Iris pigment epithelial cell (primary cell): ENCODE measurements around the gene CDPF1.
A peak's percentile ranks its signal among the peaks of the same experiment; 100 is the strongest.

Source experiments
- DNase-seq: peaks from one replicate; pipeline ENCODE4 v3.0.0-alpha.2; 2011; ENCODE audit warnings: low read depth

CDPF1 gene, protein sequence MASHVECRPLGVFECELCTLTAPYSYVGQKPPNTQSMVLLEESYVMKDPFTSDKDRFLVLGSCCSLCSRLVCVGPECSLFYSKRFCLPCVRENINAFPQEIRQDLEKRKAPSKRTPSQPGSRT

DNA sequence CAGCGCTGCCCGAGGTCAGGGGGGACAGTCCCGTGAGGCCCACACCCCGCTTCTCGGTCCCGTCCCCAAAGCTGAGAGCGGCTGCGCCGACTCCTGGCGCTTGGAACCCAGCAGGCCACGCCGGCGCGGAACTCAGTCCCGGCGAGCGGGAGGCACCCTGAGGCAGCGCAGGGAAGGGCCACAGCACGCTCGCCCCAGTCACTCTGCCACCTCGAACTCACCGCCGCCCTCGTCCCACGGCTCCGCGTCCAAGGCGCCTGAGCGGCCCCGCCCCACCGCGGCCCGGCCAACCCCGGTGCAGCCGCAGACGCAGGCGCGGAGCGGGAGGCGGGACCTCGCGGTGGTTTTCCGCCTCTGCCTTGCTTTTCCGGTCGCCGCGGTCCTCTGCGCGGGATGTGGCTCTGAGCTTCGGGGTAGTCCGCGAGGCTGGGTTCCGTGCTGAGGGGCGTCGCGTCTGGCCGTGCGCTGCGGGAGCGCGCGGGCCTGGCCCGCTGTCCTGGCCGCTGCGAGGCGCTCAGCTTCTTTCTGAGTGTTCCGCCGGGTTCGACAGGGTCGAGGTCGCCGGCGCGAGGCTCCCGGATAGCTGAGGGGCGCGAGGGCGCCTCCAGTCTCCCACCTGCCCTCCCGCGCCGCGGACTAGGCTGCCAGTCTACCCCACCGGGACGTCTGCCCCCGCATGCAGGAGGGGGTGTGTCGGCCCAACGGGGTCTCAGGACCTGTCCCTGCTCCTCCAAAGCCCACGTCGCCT, at the start of gene CDPF1:
CDPF1 (minus strand) TSS at position 259 of the 748 bp plus-strand sequence. CDS start 2,009 bp downstream, outside the sequence.
- DNase-seq = peak; percentile 80

DNA sequence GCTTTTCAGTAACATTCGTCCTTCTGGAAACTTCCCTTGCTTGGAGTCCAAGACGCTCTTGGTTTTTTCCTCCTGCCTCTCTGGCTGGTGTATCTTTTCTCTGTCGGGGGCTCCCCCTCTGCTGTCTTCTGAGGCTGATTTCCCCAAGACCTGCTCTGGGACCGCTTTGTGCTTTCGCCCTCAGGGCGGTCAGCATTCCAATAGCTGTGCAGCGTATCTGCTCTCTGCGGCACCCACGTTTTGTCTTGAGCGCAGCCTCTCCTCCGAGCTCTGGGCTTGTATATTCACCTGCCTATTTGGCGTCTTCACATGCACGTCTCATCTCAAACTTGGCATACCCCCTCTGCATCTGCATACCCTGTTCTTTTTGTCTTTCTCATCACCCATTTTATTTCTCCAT, 49.0 kb upstream of the CDPF1 start:
- DNase-seq = no peak

DNA sequence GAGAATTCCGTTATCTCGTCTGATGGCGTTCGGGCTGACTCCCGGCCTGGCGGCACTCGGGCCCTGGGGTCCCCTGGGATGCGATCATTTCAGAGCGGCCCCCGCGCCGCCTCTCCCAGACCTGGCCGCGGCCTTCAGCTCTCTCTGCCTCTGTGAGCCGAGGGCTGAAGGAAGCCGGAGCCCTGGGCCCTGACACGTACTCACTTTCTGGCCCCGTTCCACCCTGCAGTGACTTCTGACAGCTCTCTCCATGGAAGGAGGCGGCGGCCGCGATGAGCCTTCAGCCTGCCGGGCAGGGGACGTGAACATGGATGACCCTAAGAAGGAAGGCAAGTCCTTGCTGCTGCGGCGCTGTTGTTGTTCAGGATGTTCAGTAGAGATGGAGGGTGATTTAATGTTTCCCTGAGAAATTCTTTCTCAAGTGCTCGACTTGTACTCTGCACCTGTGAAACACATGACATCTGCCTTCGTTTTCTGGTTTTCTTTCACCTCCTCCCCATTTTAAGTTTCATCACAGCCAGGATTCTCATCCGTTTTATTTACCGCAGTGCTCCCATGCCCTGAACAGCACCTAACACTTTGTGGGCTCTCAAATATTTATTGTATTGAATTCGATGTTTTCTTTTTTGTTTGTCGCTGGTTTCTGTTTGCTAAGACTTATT, 47.2 kb upstream of the CDPF1 start:
- peak; percentile 31 for DNase-seq

DNA sequence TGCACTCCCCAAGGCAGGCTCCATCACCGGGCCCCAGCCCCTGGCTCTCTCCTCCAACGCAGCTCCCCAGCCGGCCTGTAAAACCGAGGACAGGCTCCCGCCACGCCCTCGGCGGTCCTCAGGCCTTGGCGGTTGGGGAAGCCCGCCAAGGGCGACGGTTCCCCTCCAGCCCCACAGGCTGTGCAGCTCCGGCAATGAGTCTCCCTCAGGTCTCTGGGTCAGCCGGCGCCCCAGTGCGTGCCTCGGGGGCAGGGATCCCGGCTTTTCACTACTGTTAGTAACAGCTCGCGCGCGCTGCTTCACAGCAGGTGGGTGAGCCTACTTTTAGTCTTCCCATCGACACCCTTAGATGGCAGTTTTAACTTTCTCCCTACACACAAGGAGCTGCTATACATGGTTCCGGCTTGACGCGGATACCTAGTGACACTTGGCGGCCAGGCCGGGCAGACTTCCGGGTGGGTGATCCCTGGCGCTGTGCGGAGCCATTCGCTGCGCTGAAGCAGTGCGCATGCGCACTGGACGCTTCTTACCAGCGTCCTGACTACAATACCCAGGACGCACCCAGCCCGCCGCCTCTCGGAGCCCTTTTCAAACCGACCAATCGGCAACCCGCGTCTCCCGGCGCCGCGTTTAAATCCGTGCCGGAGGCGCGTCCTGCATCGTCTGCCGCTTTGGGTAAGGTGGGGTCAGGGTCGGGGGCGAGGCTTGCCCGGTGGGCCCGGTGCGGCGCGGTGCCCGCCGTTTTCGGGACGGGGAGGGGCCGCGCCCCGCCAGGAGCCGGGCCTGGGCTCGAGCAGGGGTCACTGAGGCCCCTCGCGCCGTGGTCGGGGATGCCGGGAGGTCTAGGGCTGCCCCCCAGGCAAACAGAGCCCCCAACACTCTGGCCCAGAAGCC, 46.4 kb upstream of the CDPF1 start, which contains the start of gene GTSE1:
GTSE1 (plus strand) TSS at position 614 of the 894 bp plus-strand sequence. CDS start 531 bp downstream, outside the sequence.
- peak; percentile 95 for DNase-seq

DNA sequence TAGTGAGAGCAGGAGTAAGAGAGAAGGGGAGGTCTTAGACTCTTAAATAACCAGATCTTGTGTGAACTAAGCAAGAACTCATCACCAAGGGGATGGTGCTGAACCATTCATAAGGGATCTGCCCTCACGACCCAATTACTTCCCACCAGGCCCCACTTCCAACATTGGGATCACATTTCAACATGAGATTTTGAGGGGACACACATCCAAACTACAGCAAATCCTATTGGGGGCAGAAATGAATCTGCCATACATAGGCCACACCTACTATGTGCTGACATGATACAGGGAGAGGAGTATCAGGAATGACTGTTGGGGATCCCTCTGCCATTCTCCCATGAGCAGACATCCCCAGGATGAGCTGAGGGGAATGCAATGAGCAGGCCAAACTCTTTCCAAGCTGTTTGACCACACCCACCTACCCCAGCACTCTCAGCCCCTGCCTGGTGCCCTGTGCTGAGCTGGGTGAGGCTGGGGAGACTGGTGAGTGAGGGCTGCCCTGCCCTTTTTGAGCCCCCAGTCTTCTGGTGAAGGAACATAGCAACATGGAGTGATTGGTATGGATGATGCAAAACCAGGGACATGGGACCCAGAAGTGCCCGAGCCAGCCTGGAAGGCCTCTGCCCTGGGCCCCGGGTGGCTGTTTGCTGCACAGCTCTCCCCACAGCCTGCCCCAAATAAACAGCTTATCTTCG, 45.3 kb upstream of the CDPF1 start:
- no peak for DNase-seq

DNA sequence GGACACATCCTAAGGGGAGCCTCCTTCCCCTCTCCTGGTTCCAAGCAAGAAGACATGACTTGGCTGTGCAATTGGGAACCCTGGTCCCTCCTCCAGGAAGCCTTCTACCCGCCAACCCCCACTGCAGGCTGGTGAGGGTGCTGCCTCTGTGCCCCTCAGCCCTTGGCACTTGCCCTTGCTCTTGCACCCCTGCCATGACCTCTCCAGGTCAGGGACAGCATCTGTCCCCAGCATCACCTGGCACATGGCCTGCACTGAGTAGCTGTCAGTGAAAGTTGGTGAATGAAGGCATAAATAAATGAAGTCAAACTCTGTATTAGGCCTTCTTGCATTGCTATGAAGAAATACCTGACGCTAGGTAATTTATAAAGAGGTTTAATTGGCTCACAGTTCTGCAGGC, 44.7 kb upstream of the CDPF1 start:
- DNase-seq = no peak

DNA sequence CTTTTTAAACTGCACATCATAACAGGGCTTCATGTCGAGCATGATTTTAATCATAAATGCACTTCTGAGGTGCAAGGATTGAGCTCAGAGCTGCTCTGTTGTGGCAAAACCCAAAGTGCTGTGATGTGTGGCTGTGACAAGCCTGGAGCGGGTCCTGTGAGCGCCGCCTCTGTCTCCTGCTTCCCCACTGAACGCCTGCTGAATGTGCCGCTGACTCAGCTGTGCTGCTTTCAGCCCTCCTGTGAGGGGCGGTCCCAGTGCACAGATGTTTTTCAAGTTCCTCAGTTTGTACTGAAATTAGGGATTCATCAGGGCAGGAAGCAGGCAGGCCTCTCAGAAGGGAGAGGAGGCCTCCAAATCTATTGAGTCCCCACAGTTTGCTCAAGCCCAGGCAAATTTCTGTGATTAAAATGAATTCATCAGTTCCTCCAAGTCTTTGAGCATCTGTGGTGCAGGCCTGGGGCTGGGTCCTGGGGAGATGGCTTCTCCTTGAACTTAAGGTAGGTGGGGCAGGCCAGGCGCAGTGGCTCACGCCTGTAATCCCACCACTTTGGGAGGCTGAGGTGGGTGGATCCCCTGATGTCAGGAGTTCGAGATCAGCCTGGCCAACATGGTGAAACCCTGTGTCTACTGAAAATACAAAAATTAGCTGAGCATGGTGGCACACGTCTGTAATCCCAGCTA, 43.6 kb upstream of the CDPF1 start:
- DNase-seq = peak; percentile 24

DNA sequence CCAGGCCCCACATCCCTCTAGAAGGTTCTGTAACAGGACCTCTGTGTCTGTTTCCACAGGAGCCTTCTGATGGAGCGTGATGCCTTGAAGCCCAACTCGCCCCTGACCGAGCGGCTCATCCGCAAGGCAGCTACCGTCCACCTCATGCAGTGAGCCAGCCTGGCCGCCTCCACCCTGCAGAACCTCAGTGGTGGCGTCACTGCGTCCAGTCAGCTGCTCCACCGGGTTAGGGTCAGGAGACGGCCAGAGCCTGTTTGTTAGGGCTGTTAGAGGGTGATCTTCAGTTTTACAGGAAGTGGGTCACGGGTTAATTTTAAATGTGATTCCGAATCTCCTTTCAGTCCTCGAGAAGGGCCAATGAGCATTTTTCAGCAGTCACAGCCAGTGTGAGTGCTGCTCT, 42.6 kb upstream of the CDPF1 start:
- no peak for DNase-seq

DNA sequence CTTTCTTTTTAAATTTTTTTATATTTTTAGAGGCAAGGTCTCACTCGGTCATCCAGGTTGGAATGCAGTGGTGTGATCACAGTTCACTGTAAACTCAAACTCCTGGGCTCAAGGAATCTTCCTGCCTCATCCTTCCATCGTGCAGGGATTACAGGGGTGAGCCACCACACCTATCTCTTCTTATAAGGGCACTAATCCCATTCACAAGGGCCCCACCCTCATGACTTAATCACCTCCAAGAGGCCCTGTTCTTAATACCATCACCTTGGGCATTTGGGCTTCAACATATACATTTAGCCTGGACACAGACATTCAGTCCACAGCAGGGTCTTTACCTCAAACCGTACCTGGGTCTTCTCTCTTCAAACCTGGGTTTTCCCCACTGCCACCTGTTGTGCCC, 42.1 kb upstream of the CDPF1 start:
- no peak for DNase-seq

DNA sequence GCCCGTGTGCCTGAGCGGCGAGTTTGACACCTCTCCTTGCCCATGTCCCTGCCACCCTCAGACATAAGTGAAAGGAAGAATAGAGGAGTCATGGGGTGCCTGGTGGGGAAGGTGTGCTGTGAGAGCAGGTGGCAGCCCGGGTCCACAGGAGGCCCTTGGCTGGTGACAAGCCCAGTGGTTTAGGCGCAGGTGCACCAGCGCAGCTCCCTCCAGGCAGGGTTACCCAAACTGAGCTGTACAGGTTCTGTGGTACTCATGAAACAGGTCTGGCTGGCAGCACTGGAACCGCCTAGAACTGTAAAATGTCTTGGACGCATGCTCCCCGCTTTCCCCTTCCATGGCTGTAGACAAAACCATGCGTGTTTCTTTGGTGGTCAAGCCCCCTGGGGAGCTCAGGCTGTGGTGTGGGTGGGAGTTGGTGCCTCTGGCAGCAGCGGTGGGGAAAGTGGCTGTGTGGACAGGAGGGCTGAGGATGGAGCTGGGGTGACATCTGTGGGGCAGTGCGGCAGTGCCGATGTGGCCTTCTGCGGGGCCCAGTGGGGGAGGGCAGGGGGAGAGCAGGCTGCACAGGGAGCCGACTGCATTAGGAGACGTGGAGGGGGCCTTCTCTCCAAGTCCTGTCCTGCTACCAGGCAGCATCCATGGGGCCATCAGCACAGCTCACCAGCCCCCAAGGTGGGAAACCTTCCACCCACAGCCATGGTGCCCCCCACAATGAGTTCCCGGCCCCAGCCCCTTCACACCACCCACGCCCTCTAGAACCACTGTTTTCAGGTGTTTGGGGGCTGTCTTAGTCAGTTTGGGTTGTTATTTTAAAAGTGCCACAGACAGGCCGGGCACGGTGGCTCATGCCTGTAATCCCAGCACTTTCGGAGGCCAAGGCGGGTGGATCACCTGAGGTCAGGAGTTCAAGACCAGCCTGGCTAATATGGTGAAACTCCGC, 41.0 kb upstream of the CDPF1 start:
- no peak for DNase-seq

DNA sequence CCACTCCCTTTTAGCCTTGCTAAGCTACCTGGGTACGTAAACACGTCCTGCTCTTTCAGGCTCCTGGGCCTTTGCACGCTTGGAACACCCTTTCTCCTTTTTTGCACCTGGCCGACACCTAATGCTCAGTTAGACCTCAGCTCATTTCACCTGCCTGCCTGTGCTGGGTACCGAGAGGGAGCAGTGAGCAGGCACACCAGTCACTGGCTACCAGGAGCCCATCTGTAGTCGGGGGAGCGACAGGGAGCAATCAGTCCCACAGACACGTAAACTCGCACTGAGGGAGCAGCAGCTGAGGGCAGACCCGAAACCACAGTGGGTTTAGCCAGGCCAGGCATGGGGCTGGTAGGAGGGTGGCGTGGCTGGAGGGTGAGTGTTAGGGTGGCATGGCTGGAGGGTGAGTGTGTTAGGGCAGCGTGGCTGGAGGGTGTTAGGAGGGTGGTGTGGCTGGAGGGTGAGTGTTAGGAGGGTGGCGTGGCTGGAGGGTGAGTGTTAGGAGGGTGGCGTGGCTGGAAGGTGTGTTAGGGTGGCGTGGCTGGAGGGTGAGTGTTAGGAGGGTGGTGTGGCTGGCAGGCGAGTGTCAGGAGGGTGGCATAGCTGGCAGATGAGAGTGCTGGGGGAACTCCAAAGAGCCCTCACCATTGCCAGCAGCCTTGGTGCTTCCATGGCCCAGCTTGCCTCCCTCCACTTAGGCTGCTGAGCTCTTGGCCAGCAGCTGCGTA, 40.2 kb upstream of the CDPF1 start:
- DNase-seq = no peak

DNA sequence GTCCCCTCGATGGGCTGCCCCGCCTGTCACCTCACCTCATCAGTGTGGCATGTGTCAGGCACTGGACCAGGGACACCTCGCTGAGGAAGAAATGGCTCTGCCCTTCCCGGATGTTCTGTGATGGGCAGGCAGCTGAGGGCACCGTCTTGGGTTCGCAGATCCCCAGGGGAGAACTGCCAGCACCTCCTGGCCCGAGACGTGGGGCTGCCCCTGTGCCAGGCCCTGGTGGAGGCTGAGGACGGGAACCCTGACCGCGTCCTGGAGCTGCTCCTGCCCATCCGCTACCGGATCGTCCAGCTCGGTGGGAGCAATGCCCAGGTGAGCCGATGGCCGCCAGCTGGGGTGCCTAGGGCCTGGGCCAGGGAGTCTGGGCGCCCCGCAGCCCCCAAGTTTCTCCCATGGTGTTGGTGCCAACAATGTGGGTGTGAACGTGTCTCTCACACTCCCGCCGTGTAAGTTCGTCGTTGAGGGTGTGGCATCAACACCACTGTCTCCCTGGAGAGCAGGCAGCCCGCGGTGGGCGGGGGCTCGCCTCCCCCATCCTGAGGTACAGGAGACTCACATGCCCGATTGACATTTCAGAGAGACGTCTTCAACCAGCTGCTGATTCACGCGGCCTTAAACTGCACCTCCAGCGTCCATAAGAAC, 39.3 kb upstream of the CDPF1 start:
- DNase-seq = no peak

DNA sequence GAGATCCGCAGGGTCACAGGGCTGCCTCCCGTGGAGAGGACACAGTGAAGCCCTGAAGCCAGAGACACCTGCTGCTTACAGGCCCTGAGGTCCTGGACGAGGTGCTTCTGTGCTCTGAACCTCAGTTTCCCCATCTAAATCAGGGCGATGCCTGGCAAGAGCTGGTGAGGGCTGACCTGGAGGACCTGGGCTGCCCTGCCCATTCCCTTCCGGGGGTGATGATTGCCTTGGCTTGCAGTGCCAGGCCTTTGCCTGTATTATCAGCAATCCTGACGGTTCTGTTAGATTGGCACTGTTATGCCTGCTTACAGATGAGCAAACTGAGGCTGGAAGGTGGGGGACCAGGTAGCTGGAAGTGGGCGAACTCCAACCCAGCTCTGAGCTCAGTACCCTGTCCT, 38.8 kb upstream of the CDPF1 start:
- DNase-seq = no peak

DNA sequence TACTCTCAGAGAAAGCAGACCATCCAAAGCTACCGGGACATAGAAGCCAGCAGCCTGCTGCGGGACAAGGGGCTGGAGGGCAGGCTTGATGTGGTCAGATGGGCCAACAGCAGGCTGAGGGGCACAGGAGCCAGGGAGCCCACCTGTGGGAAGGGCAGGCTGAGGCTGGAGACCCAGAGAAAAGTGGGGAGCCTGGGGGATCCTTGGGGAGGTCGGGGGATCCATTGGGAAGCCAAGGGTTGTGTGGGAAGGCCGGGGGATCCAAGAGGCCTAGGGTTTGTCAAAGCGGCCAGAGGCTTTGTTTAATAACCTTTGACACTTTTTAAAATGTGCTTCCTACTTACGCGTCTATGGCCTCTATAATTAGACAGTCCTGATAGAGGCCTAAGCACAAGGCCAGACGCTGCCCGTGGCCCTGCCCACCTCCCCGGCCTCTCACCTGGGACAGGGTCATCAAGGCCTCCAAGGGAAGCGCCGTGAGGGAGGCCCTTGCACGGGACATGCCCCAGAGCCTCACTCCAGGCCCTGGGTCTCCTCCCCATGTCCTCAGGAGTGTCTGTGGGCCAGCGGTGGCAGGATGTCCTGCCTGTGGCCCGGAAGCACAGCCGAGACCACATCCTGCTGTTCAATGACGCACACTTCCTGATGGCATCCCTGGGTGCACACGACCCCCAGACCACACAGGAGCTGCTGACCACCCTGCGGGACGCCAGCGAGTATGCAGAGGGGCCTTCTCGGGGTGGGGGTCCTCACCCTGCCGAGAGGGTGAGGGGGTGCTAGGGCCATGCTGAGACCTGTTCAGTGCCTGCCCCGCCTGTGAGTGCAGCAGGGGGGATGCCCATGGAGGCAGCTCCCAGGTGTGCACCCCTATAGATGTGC, 38.0 kb upstream of the CDPF1 start:
- DNase-seq = no peak

DNA sequence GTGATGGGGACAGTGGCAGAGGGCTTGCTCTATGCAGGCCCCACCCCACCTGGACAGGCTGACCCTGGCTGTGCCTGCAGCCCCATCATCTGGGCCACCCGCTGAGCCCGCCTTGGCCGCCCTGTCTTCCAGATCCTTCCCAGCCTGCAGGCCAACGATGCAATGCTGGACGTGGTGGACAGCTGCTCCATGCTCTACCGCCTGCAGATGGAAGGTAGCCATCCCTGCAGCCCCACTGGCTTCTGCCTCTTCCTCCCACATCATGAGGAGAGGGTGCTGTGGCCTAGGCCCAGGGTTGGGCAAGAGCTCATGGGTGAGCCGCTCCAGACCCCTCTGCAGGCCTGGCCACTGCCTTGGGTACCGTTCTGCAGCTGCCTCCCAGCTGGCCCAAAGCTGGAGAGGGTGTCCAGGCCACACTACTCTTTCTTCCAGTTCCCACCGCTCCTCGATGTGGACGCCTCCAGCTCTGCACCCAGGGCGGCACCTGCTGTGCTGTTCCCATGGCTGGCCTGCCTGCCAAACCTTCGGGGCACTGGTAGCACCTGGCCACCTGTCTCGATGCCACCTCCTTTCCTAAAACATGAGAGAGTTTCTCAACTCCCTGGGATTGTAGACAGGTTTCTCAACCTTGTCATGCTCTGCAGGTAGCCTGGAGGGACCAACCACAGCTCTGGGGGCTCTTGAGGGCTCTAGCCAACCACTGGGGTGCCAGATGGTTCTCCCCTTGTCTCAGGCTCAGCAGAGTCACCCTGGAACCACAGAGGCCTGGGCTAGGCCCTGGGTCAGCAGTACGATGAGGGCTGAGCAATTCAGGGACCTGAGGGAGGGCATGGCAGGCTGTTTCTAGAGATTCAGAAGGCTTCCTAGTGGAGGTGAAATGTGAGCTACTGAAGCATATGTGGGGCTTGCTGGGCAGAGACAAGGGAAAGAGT, 37.1 kb upstream of the CDPF1 start:
- no peak for DNase-seq

DNA sequence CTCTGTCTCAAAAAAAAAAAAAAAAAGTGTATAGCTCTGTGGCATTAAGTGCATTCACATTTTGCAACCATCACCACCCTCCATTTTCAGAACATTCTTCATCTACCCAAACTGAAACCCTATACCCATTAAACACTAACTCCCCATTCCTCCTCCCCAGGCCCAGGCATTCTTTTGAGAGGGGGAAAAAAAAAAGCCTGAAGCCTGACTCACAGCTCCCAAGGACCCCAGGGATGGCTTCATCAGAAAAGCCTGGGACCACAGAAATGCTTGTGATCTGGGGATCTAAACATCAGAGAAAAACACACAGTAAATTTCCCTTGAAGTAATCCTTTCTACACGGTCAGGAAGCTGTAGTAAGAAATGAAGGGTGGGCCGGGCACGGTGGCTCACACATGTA, 35.9 kb upstream of the CDPF1 start:
- DNase-seq = peak; percentile 28
